GM19238 (cell line): ENCODE results near the gene MAST4.

Experiments
- DNase-seq: peaks from one replicate; pipeline ENCODE4 v3.0.0; 2011; ENCODE audit warnings: low spot score; ENCODE audit not compliant: insufficient read length

MAST4 gene

DNA sequence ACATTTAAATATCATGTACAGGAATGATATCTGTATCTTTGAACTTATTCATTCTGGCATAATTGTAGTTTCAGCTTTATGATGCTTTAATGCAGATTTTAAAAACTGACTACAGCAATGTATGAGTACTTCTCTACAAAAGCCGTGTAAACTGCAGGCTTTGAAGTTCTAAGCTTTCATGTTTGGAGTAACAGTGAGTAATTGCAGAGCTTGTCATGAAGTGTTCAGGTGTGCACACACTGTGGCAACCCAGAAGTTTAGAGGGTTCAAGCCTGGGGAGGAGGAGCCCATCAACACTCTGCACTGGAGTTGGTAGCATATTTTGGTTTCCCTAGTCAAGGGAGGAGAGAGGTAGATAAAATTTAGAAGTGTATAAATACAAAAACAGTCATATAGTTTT lies 469.5 kb downstream of the MAST4 start:
- DNase-seq = no peak

DNA sequence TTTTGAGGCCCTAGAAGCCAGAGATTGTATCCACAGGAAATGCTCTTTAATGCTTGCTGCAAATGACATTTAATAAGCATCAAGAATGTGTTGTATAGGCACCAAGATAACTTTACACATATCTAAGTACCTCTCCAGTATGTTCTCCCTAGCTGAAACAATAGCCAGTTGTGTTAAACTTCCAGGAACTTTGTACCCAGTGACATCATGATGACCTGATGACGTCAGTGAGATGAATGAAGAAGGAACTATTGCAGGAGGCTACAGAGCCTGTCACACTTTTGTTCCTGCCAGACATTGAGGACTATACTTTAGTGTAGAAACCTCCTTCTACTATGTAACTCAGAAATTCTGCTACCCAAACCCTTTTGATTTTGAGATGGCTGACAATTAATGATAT lies 470.6 kb downstream of the MAST4 start:
- DNase-seq = no peak

DNA sequence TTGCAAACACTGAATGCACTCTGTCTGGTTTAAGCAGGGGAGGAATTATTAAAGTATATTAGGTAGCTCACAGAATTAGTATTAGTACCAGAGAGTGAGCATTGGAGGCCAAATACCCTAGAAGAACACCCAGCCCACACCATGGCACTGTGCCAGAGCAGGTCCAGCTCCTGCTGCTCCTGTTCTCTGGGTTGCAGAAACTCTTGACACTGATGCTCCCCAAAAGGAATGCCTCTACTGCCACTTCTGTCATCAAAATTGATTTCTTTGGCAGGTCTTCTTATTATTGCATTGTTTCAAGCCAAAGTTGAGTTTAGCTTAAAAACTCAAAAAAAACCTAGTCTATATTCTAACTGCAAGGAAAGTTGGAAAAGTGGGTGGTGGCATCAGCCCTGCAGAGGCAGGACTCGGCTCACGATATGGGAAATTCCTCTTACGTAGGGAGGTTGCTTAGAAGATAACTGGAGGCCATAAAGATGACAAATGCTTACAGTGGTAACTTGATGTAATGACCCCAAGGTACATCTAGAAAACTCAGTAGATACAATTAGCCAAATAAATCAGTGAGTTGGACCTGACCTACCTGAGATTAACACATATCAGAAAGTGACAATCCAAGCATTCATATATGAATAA lies 477.0 kb downstream of the MAST4 start:
- DNase-seq = no peak

DNA sequence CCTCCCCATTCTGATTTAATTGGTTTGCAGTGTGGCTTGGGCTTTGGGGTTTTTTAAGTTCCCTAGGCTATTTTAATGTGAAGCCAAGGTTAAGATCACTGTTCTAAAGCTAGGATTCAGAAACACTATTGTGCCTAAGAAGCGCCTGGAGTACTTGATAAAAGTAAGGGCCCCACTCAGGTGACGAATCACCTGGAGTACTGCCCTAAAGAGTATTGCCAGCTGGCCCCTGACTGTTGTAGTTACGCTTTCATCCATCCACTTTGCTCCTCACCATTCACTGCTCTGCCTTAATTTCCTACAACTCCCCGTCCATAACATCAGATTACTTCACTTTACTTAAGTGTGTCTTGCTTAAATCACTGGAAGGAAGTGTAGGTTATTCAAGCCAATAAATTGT lies 481.1 kb downstream of the MAST4 start:
- DNase-seq = no peak

DNA sequence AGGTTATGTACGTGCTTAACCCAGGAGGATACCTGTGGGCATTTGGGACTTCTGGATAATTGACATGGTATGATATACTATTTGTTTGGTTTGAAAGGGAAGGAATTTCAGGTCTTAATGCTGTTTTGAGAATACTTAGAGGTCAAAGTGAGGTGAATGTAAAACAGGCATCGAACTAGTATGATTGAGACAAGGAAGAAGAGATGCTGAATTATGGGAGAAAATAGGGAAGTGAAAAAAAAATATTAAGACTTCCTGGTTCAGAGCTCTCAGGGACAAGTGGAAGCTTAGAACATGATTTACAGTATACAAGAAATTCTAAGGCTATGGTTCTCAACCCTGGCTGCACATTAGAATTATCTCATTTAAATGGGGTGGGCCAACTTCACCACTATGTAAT lies 485.1 kb downstream of the MAST4 start:
- DNase-seq = no peak

DNA sequence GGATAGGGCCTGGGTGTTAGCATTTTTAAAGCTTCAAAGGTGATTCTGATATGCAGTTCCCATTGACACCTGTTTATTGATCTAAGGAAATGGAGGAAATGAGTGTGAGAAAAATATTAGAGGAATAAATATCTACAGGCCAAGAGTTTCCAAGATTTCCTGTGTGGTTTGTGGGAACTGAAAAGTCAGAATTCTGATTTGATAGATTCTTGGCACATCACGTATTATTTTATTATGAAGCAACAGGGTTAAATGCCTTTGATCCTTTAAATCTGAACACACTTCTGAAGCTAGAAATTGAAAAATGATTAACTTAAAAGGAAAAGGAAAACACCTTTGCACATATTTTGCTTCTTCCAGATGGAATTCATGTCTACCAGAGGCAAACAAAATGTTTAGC lies 486.7 kb downstream of the MAST4 start:
- no peak for DNase-seq

DNA sequence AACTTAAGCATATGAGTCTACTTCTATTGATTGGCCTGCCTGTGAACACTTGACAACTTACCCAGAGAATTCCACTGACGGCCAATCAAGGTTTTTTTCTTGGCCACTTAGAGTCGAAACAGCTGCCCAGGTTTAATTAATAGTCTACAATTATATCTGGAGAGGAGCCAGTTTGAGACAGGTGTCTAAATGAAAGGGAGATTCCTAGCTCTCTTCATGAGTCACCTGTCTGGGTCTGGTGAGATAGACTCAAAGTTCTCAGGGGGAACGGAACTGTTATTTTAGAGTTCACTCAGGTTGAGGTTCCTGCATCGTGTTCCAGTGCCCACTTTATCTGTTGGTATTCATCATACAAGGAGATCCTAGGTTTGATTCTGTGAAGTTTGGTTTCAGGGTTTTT lies 489.4 kb downstream of the MAST4 start:
- DNase-seq = no peak

DNA sequence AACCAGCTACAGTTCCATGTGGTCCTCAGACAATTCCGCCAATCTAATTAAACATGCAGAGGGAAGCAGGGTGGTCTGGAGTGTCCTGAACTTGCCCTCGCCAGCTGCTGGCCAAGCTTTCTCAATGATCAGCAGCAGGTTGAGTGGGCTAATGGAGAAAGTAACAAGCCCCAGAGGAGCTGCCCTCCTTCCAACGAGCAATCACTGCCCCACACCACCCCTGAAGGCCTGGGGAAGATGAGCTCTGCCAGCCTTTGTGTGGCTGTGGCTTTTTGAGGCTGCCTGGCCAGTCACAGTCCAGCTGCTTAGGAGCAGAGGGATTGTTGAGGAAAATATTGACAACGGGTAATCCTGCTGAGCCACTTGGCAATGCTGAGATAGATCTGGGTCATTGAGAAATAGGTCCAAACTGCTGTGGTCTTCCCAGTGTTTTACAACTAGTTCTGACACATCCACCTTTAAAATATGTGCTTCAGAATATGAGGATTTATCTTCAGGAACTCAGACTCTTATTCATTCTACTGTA lies 493.1 kb downstream of the MAST4 start:
- no peak for DNase-seq

DNA sequence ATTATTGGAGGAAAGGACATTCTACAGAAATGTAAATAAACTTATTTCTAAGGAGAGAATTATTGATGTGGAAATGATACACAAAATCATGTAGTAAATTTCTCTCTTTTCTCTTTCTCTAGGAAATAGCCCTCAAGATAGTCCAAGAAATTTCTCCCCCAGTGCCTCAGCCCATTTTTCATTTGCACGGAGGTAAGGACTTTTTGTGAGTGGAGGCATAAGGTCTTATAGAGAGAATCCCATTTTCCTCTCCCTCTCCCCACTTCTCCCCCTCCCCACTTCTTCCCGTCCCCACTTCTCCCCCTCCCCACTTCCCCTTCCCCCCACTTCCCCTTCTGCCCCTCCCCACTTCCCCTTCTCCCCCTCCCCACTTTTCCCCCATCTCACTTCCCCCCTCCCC lies 493.8 kb downstream of the MAST4 start:
- no peak for DNase-seq

DNA sequence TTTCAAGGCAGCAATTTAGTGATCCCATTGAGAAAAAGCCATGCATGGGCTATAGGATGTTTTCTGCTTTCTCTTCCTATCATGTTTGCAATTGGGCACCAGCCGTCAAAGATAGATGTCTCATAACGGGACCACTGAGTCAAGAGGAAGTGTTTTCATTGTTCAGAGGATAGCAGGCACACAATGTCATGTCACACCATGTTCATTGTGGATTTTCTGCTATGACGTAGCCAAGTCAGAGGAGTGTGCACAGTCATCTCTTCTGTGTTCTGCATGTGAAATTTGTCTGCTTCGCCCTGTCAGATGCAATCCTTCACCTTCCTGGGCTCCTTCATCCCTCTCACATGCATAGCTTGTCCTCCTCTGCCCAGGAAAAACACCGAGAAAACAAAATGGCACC lies 494.4 kb downstream of the MAST4 start:
- DNase-seq = no peak

DNA sequence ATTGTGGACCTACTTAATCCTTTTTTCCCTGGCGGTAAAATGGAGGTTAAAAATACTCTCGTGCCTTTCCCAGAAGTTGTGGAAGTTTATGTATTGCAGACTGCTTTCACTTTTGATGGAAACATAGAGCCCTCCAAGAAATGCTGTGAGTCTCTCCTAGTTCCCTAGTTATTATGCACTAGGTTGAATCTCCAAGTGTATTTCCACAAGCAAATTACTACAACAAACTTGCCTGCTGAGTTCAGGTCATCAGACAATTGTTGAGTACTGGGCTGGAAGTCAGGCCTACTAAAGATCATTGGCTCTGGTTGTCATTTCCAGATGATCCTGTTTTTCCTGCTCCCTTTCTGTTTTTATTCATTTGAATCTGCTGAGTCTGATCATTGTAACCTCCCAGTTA lies 496.3 kb downstream of the MAST4 start:
- DNase-seq = no peak

DNA sequence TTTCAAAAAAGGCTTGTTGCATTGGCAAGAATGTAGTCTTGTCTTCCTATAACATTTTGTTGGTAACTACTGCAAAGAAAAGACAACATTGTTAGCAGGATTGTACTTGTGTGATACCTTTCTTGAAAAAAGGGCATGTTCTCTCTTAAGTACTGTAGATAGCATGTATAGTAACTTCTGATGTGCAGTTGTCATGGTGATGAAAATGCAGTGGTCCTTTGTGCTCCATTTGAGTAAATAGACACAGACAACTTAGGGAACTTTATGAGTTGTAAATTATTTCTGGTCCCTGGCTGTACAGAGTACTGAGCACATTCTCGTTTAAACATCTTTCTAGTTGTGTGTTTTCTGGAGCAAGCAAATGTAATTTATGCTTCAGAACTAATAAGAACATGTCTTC lies 497.1 kb downstream of the MAST4 start:
- no peak for DNase-seq

DNA sequence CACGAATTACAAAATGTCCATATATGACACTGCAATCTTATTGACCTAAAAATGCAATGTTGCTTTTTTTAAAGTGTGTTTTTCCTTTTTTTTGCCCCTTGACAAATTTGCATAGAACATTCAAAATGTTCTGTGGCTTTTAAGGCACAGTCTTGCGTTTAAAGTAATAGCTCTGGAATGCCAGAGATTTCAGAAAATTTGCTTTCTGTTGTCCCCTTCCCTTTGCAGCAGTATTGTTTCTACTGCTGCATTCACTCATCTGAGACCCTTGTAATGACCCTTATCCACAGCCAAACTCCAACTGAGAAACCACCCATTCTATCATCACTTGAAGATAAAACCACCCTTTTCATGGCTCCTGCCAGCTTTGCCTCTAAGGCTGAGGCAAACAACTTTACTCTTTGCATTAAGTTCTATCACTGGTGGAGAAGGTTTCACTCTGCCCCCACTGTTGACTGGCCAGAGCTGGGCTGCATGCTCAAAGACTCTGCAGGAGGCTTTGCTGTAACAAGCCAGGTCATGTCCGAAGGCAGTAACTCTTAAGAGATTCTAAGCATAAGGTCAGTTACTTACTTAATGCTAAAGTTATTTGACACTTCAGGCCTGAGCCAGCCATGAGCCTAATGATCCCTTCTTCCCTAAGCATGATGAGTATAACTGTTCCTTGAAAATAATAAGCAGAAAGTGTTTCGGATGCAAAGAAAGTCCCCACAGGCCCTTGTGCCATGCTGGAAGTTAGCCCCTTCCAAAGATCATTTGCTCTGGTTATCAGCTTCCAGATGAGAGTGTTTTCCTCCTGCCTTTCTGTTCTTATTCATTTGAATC lies 498.5 kb downstream of the MAST4 start:
- no peak for DNase-seq

DNA sequence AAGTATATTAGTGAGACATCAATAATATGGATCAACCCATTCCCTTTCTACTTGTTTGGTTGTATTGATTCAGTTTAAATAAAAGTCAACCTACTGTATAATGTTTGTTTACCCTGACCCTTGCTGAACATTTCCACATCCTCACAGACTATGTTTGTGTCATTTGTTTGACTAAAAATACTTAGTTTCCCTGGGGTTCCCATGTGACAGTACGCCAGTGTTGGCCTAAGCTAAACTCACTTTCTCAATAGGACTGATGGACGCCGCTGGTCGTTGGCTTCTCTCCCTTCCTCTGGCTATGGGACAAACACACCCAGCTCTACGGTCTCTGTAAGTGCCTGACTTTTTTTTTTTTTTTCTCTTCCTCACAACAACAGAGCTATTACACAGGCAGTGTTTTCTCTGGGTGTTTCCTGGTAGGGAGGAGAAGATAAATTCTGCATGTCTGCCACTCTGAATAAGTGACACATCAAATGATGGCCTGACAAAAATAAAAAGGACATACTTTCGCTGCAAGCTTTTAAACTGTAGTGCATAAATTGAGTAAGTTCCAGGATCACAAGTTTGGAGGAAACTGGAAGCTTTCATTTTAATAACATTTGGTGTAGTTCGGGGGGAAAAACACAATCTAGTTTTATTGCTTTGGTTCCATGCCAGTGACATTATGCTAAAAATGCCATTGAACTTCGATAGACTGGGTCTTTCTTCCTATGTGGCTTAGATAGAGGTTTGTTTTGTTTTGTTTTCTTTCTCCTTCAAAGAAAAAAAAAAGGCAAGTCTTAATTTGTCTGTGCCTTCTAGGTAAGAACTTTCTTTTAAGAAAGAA lies 499.4 kb downstream of the MAST4 start:
- no peak for DNase-seq

DNA sequence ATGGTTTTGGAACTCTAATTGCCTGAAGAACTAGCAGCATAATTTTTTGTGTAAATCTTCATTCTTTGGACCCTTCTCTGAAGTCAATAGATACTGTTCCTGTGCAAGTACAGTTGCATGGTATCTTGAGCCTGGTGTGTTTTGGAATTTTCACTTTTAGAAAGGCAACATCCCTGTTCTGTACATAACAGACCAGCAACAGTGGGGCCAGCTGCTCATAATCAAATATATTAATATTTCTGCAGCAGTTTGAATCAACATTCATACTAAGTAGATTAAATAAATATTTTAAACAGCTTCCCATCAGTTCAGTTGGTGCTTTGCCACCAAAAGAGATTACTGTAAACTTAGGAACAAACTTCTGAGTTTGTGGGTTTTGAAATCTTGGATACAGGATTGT lies 502.5 kb downstream of the MAST4 start:
- no peak for DNase-seq

DNA sequence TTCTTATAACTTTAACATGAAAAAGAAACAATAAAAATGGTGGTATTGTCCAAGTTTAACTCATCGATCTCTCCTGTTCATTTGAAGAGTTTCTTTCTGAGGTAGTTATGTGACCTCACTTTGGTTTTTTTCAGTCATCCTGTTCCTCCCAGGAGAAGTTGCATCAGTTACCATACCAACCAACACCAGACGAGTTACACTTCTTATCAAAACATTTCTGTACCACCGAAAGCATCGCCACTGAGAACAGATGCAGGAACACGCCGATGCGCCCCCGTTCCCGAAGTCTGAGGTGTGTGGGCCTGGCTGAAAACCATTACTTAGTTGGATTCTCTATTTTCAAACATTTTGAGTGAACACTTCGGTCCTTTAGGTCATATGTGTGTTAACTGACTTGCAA lies 504.1 kb downstream of the MAST4 start:
- DNase-seq = no peak

DNA sequence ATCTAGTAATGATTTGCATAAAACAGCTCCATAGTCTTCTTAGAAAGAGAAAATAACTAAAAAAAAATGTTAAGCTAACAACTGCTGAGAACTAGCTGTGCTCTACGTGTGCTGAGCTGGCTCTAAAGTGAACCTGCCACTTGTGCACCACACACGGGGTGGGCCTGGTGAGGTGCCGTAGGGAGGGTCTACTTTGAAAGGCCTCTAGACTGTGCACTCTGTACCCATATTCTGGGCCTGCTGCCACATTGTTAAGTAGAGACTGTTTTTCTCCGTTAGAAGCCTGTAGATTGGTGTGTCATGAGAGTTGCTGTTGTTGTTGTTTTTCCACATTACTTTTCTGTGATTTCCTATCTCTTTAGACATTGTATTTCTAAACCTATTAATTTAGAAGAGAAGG lies 506.5 kb downstream of the MAST4 start:
- no peak for DNase-seq

DNA sequence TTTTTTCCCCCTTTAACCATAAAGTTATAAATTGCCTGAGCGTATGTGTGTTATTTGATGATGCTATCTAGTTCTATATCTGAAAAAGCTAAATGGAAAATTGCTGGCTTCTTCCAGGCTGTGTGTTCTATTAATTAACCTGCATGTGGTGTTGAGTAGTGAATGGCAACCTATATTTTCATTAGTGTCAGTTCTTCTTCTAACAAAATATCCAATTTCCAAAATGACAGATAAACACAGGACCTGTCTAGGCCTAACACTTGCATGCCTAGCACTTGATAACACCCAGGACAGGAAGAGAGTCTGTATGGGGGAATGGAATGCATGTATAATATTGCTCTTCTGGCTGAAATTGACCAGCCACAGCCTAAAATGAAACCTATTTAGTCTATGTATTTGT lies 508.7 kb downstream of the MAST4 start:
- DNase-seq = no peak

DNA sequence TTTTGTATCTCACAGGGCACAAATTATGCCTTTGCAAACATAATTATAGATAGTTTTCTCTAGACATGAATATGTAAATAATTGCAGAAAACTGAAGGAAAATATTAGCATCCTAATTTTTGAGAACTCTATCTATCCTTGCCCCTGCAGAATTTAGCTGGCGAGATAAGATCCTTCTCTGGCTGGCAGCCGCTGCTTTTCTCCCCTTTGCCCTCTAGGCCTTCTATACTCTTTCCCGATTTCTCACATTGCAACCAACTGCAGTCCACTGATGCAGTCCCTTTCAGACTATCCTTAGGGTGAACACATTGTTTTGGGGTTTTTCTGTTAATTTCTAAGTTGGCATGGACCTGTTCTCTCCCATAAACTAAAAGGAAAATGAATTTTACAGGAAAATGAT lies 509.1 kb downstream of the MAST4 start:
- no peak for DNase-seq

DNA sequence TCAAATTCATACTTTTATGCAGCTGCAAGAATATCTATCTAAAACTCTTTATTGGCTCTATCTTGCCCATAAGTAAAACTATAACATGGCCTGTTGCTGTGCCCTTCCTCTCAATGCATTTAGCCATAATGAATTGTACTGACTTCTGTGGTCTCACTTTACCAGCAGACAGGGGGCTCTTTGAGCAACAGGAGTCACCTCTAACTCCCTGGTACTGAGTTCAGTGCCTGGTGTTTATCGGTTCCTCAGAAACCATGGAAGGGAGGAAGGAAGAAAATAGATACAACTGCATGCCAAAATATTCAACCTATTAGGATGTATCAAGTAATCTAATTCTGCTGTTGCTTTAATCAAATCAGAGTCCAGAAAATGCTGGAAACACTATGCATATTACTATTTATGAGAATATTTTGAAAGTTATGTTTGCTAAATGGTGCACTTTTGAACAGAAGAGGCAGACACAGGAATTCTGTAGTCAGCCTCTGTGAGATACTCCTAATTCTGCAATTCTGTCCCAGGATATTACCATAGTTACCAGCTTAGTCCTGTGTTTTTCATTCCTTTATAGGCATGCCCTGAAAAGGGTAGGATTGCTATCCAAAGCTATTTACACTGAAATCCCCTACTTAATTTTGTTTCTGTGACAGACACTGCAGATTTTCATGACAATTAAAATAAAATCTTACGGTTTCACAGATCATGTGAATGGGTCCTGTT lies 510.6 kb downstream of the MAST4 start:
- no peak for DNase-seq

DNA sequence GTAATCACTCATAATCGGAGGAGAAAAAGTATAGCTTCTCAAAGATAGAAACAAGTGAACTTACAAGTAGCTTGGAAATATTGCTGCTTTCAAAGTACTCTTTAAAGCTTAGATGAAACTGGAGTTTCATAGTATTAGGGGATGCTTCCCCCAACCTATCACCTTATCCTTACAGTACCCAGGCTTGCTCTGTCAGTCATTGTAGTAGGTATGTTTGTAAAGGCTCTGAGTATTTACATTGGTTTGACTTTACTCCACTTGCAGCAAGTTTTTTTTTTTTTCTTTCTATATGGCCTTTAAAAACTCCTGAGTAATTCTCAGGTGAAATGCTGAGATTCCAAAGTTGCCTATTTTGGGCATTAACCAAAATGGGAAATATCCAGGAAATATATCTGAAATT lies 515.6 kb downstream of the MAST4 start:
- no peak for DNase-seq

DNA sequence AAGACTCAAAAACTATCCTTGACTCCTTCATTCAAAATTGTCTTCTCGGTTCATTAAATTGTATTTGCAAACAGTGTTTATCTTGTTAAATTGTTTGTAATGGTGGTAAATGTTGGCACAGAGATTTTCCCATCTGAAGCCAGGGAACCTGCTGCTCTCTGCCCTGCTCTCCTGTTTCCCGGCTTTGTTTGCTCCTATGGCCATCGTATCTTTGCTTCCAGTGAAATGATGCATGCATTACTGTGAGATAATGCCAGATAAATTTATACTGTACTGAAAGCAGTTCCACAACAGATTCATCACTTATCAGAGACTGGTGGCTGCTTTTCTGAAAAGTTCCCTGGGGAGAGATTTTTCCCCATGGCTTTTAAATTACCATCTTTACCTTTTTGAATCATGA lies 519.1 kb downstream of the MAST4 start:
- no peak for DNase-seq
